Amygdala (tissue), 56 donors: Measurements from ENCODE around the gene TMEM187.
"Not testable (repeated sequence)": the region's sequence is repeated elsewhere in the genome, so short reads cannot be mapped to it uniquely, and the experiment has no call there.

Source experiments
- DNase-seq, 56 donors: peaks; one replicate each; lab custom pipeline; 2025; lab: John Stamatoyannopoulos, UW

TMEM187 gene

GRCh38 chrX:153992180-153992579 is 19.6 kb downstream of the TMEM187 start:
- DNase-seq: no peak

- no peak for DNase-seq
Observed at GRCh38 chrX:153993079-153993478, 20.5 kb downstream of the TMEM187 start.

- no peak for DNase-seq
Observed at GRCh38 chrX:153993978-153994377, 21.4 kb downstream of the TMEM187 start.

- DNase-seq: not testable (repeated sequence)
Observed at GRCh38 chrX:153994398-153994797, 21.8 kb downstream of the TMEM187 start.

GRCh38 chrX:153995504-153995903 is 22.9 kb downstream of the TMEM187 start:
- DNase-seq: no peak

GRCh38 chrX:153999359-154000037 is 26.9 kb downstream of the TMEM187 start:
- DNase-seq: no peak

GRCh38 chrX:154000051-154000450 is 27.5 kb downstream of the TMEM187 start:
- DNase-seq: no peak

GRCh38 chrX:154002215-154002719 is 29.7 kb downstream of the TMEM187 start:
- peak in 29 of 56 donors; percentile 7 to 65 (median 33) for DNase-seq

GRCh38 chrX:154004315-154004714 is 31.8 kb downstream of the TMEM187 start:
- no peak for DNase-seq

GRCh38 chrX:154006947-154007346 is 34.4 kb downstream of the TMEM187 start:
- no peak for DNase-seq

- no peak for DNase-seq
Observed at GRCh38 chrX:154008521-154008920, 36.0 kb downstream of the TMEM187 start.

- DNase-seq: no peak
Observed at GRCh38 chrX:154010330-154011087, 38.0 kb downstream of the TMEM187 start.

GRCh38 chrX:154011376-154012335 is 39.1 kb downstream of the TMEM187 start:
- no peak for DNase-seq

GRCh38 chrX:154012336-154012991 is 39.9 kb downstream of the TMEM187 start:
- peak in 21 of 56 donors; percentile 1 to 52 (median 27) for DNase-seq

- peak in 15 of 56 donors; percentile 6 to 55 (median 27) for DNase-seq
Observed at GRCh38 chrX:154013001-154013421, 40.5 kb downstream of the TMEM187 start.

- DNase-seq: peak in 18 of 56 donors; percentile 2 to 35 (median 17)
Observed at GRCh38 chrX:154013614-154014360, 41.2 kb downstream of the TMEM187 start.

GRCh38 chrX:154014429-154015380 is 42.2 kb downstream of the TMEM187 start:
- DNase-seq: no peak
